Measurements from ENCODE around the gene GDF3.
"Not testable (repeated sequence)": the region's sequence is repeated elsewhere in the genome, so short reads cannot be mapped to it uniquely, and the experiment has no call there.

The GDF3 gene

DNA sequence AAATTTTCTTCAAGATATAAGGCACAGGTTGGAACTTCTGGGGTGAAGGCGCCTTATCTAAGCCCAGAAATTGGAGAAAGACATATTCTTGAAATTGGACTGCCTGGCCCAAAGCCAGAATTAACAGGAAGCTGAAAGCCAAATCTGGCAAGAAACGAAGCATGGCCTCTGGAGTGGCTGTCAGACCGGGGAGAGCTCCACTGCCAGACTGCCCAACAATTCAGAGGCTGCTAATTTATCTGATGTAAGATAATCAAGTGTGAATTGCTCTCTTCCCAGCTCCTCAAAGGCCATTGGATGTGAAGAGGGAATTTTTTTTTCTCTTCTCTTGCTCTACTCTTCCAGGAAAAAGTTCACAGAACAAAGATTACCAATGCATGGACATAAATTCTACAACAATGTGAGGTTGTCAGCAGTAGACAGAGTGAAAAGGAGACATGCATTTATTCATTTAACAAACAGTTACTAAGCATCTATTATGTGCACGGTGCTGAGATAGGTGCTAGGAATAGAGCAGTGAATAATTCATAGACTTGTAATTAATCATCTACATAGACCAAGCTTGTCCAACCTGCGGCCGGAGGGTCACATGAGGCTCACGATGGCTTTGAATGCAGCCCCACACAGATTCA, at the start of gene GDF3:
TSS of gene GDF3 (minus strand) at position 210 of the 632 bp plus-strand sequence. CDS start at position 163, 47 bp downstream.
- H3K27ac ChIP-seq = no peak within 1 kb of the TSS

GRCh38 chr12:7732993-7733392, 37.4 kb upstream of the GDF3 start:
- H3K27ac ChIP-seq = no peak overlapping the region
- H3K4me3 ChIP-seq = no peak overlapping the region

More for the DNA sequence above, at the start of gene GDF3:
- no peak within 1 kb of the TSS for H3K4me3 ChIP-seq

DNA sequence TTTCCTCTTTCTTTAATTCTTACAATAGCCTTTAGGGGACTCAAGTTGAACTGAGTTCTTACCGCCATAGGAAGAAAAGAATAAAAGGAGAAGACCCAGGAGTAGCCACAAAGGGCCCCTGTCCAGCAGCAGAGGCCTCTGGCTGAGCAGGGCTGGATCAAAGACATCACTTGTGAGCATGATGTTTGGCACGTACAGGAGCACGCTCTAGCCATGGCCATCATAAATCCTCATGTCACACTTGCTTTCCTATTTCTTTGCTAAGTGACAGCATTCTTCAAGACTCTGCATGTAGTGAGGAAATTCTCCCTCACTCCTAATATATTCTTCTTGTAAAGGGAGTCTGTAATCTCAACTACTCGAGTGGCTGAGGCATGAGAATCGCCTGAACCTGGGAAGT, 35.9 kb upstream of the GDF3 start:
- H3K27ac ChIP-seq = no peak overlapping the region
- no peak overlapping the region for H3K4me3 ChIP-seq

DNA sequence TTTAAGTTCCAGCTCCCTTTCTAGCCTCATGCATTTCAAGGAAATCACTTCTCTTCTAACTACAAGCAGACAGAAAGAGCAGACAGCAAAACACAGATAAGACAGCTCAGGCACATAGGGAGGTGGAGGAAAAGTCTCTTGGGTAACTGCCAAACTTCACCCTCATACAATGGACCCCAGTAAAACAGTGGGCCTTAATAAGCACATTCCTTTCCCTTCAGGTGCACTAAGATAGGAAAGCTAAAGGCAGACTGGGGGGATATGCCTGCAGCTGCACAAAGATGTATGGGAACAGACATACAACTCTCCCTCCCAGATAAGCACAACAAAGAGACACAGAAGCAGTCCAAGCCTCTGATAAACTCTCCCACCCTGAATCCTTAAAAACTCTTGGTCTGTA, 35.4 kb upstream of the GDF3 start:
- not testable (repeated sequence) for H3K4me3 ChIP-seq, H3K27ac ChIP-seq

- Histone ChIP-seq H3K27ac (no peak overlapping the region), H3K4me3 (no peak overlapping the region)
Observed at GRCh38 chr12:7729746-7730145, 34.2 kb upstream of the GDF3 start.

DNA sequence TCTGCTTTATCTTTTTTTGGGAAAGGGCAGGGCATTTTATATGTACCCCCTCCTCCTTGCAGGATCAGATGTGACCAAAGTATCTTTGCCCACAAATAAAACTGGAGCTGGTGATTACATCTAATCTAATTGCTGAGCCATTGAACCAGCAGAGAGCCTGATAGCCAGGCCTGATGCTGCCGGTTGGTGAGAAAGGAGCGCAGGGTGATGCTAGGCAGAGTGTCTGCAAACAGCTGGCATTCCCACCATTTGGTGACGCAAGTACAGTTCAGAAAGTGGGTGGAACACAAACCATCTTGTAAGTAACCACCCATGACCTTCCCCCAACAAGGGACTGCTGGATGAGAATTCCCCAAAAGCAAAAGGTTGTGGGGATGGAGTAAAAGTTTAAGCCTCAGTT, 28.4 kb upstream of the GDF3 start:
- Histone ChIP-seq H3K4me3 (no peak overlapping the region), H3K27ac (no peak overlapping the region)

DNA sequence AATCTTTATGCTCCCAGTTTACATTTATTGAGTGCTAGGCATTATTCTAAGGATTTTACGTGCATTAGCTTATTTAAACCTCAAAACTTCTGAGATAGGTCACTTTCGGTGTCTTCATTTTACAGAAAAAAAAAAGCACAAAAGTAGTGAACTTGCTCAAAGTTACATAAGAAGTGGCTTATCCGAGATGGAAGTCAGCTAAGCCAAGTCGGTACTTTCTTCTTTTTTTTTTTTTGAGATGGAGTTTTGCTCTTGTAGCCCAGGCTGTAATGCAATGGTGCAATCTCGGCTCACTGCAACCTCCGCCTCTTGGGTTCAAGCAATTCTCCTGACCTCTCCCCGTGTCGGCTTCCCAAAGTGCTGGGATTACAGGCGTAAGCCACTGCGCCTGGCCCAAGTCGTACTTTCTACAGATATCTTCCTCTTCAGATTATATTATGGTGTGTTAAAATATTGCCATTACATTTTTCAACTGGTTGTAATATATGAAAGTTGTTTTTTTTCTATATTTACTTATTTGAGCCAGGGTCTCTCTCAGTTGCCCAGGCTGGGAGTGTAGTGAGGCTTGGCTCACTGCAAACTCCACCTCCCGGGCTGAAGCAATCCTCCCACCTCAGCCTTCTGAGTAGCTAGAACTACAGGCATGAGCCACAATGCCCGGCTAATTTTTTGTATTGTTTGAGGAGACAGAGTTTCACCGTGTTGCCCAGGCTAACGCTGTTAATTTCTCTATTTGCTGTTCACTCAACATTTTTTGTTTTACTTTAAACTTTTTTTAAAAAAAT, 24.6 kb upstream of the GDF3 start:
- Histone ChIP-seq H3K27ac (no peak overlapping the region), H3K4me3 (no peak overlapping the region)

DNA sequence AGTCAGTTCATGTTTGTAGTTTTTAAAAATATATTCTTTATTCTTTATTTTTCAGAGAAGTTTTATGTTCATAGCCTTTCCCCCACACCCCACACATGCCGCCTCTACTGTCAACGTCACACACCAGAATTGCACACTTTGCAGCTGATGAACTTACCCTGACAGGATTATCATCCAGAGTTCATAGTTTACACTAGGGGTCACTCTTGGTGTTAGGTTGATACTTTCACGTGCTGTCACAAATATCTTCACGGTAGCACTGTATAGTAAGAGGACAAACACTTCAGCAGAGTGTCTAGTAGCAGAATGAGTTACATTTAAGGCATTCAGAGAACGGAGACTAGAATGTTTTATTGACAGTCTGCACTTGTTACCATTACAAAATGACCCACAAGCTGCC, 20.8 kb upstream of the GDF3 start:
- Histone ChIP-seq H3K4me3 (no peak overlapping the region), H3K27ac (no peak overlapping the region)

DNA sequence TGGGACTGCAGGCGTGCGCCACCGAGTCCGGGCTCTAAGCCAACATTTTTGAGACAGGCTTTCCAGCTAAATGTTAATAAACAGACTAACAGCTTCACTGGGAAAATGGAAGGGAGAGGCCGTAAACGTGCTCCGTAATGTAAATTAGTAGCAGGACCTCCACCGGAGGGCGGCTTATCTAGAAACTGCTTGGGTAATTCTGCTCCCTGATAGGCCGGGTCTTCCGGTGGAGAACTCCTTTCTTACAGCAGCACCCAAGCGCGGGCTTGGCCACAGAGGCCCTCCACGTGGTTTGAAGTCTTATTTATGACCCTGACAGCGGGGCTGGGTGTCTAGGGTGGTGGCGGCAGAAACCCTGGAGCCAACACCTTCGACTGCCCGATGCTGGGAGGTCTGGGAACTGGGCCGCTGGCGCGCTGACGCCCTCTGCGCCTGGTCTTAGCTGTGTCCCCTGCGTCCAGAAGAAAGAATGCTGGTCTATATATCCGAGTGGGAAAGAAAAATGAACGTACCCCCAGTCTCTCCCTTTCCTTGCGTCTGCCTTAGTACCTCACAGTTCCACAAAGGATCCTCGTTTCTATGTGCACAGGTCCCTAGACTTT, 17.4 kb upstream of the GDF3 start:
- Histone ChIP-seq H3K4me3 (no peak overlapping the region), H3K27ac (no peak overlapping the region)

DNA sequence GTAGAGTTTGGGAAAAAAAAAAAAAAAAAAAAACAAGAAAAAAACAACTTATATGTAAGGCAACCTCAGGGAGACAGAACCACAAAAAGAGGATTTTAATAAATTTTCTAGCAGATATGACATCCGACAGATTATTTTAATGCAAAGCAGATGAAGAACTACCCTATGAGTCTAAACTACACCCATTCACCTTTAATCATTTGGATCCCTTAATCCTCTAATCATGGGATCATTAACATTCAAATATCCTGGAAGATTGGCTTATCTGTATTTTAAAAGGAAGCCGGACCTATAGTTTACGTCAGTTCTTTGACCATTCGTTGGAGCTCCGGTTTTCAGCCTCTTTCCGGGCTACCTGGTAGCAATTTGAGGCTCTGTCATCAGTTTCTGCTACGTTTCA, 15.6 kb upstream of the GDF3 start, which contains the start of gene DPPA3:
TSS of gene DPPA3 (plus strand) at position 301 of the 400 bp plus-strand sequence. CDS start 138 bp downstream, outside the sequence.
- H3K4me3 ChIP-seq = no peak within 1 kb of the TSS
- no peak within 1 kb of the TSS for H3K27ac ChIP-seq

GRCh38 chr12:7709969-7710675, 14.5 kb upstream of the GDF3 start:
- H3K4me3 ChIP-seq = no peak overlapping the region
- no peak overlapping the region for H3K27ac ChIP-seq

DNA sequence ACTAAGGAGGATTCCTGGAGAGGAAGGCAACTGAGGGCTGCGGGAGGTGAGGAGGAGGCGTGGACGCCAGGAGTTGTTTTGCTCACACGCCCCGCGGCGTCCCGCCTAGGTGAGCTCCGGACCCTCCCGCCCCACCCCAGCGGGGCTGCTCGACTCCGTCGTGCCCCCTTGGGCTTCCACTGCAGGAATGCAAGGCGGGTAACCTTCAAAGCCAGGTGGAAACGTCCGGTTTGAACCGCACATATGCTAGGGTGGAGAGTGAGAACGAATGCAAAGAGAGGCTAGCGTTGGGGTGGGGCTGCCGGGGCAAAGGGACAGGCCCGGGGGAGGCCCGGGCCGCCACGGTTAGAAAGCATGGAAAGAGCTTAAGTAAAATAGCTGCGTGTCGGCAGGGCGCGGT, 10.3 kb upstream of the GDF3 start:
- H3K27ac ChIP-seq = no peak overlapping the region
- H3K4me3 ChIP-seq = no peak overlapping the region

- Histone ChIP-seq H3K27ac (no peak overlapping the region), H3K4me3 (no peak overlapping the region)
Observed at GRCh38 chr12:7695237-7695560, 376 bp downstream of the GDF3 start.

GRCh38 chr12:7694556-7695236, 879 bp downstream of the GDF3 start:
- Histone ChIP-seq H3K27ac (no peak overlapping the region), H3K4me3 (no peak overlapping the region)

DNA sequence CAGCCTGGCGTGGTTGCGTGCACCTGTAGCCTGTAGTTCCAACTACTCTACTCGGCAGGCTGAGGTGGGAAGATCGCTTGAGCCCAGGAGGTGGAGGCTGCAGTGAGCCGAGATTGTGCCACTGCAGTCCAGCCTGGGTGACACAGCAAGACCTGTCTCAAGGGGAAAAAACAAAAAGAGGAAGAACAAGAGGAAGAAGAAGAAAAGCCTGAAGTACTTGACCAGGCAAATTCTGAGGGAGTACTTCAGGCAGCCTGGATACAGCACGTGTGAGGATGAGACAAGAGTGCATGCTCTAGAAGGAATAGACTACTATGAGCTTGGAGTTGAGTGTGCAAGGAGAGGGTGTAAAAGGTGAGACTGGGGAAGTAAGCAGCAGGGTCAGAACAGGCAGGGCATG, 1.8 kb downstream of the GDF3 start:
- H3K4me3 ChIP-seq = no peak overlapping the region
- no peak overlapping the region for H3K27ac ChIP-seq

GRCh38 chr12:7681535-7681934, 14.0 kb downstream of the GDF3 start:
- Histone ChIP-seq H3K4me3 (no peak overlapping the region), H3K27ac (no peak overlapping the region)

- Histone ChIP-seq H3K4me3 (no peak overlapping the region), H3K27ac (no peak overlapping the region)
Observed at GRCh38 chr12:7679251-7680045, 16.1 kb downstream of the GDF3 start.

GRCh38 chr12:7678744-7679143, 16.8 kb downstream of the GDF3 start:
- Histone ChIP-seq H3K27ac (no peak overlapping the region), H3K4me3 (no peak overlapping the region)

DNA sequence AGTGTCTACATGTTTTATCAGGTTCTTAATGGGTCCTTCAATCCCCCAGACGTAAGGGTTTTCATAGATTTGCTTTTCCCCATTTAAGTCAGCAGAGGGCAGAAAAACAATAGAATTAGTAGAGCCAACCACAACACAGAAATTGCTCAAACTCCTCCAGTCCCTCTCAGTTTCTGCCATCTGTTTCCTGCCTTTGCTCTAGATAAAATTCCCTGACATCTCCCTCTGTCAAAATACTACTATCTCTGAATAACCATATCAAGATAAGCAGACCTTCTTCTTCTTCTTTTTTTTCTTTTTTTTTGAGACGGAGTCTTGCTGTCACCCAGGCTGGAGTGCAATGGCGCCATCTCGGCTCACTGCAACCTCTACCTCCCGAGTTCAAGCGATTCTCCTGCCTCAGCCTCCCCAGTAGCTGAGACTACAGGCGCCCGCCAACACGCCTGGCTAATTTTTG, 18.1 kb downstream of the GDF3 start:
- not testable (repeated sequence) for H3K4me3 ChIP-seq, H3K27ac ChIP-seq

All from skin epidermis (tissue), 12 donors.